Gastrocnemius medialis (tissue), 4 donors: ENCODE results near the gene C10orf53. TPM values are rescaled to one million over a fixed set of nuclear protein-coding genes. Genes with fewer than 3 reads are reported as not detected.

Source experiments
- ATAC-seq, 2 donors: fragments of 150-250 bp; one replicate each; pipeline ENCODE4 v1.9.1; 2016
- DNase-seq, 2 donors: peaks; one replicate each; pipeline ENCODE4 v3.0.0-alpha.2; 2019
- H3K27ac ChIP-seq, 4 donors: fragments of 200-600 bp; sonication (generic); 1 replicate in 1 of 4; 2 replicates in 3 of 4; pipeline ENCODE4 v1.5.1; 2016 to 2018; ENCODE audit warnings: mild to moderate bottlenecking in 2 of 4, moderate library complexity in 1 of 4
- H3K27me3 ChIP-seq, 3 donors: fragments of 200-600 bp; sonication (generic) in 2 of 3; 1 replicate in 1 of 3; 2 replicates in 2 of 3; pipeline versions ENCODE4 v1.5.1 to v1.6.0; 2016 to 2019; ENCODE audit warnings: mild to moderate bottlenecking in 1 of 3, moderate library complexity in 1 of 3
- H3K36me3 ChIP-seq, 2 donors: fragments of 200-600 bp; sonication (generic) in 1 of 2; one replicate each; pipeline ENCODE4 v1.5.1; 2017 to 2018
- H3K4me1 ChIP-seq, 2 donors: fragments of 200-600 bp; sonication (generic) in 1 of 2; one replicate each; pipeline ENCODE4 v1.5.1; 2016 to 2017; ENCODE audit warnings: mild to moderate bottlenecking in 2 of 2
- H3K4me3 ChIP-seq, 4 donors: fragments of 200-600 bp; sonication (generic) in 3 of 4; 1 replicate in 1 of 4; 2 replicates in 3 of 4; pipeline ENCODE4 v1.5.1; 2016 to 2019; ENCODE audit warnings: mild to moderate bottlenecking in 2 of 4
- H3K9me3 ChIP-seq, 3 donors: fragments of 200-600 bp; sonication (generic) in 2 of 3; 1 replicate in 1 of 3; 2 replicates in 2 of 3; pipeline ENCODE4 v1.5.1; 2016 to 2019
- CTCF ChIP-seq, 5 experiments: fragments of 450-650 bp in 3 of 5; fragments of 200-600 bp in 2 of 5; sonication (generic) in 2 of 5; IDR thresholded peaks in 4 of 5; conservative IDR thresholded peaks in 1 of 5; 1 replicate in 4 of 5; 2 replicates in 1 of 5; pipeline ENCODE4 v1.5.1; 2016 to 2019; ENCODE audit warnings: antibody characterized with exemption in 5 of 5, mild to moderate bottlenecking in 3 of 5, moderate library complexity in 3 of 5
- POLR2A ChIP-seq, 2 donors: fragments of 450-650 bp; IDR thresholded peaks; one replicate each; pipeline ENCODE4 v1.6.1; 2017; ENCODE audit warnings: antibody characterized with exemption in 2 of 2, mild to moderate bottlenecking in 2 of 2, moderate library complexity in 2 of 2
- in situ Hi-C, 4 donors: fragments of 200-750 bp; cut with MboI; loops; one replicate each; pipeline versions ENCODE4 v1.15.0 to v1.8.0; 2017; ENCODE audit warnings: low sequenced_read_pairs in 4 of 4
- intact Hi-C: fragments of 100-400 bp; cut with DNase I; formaldehyde crosslinking; loops from one replicate; pipeline ENCODE4 v1.15.1; 2023; ENCODE audit warnings: low total_unique reads
- total RNA-seq, 4 donors: library from RNA; depleted of rRNA; stranded (reverse); fragments of >200 nt; gene quantifications; one replicate each; pipeline versions ENCODE4 v1.1.0 to v1.2.3, GENCODE V29; 2016

Gene C10orf53
- total RNA-seq, 4 donors from 2014 or later = not detected

GRCh38 chr10:49696311-49696710 lies 16.9 kb downstream of the C10orf53 start:
- Histone ChIP-seq H3K9me3 (no peaks in the 10 kb centered on the region), H3K4me1 (no peaks in the 10 kb centered on the region), H3K36me3 (no peaks in the 10 kb centered on the region), H3K27ac (no peak overlapping the region), H3K4me3 (no peak overlapping the region), H3K27me3 (peaks cover 0 to 8% (median 7%) of the 10 kb centered on the region in 3 donors)
- in situ Hi-C loops = no loop called here
- ATAC-seq = no peak
- DNase-seq = no peak
- TF ChIP-seq POLR2A (IDR thresholded peaks at IDR 0.05) (no peak), CTCF (IDR thresholded peaks at IDR 0.05 in 4 of 5, conservative IDR thresholded peaks at IDR 0.05 in 1 of 5) (no peak)
- intact Hi-C loops = no loop called here

DNA sequence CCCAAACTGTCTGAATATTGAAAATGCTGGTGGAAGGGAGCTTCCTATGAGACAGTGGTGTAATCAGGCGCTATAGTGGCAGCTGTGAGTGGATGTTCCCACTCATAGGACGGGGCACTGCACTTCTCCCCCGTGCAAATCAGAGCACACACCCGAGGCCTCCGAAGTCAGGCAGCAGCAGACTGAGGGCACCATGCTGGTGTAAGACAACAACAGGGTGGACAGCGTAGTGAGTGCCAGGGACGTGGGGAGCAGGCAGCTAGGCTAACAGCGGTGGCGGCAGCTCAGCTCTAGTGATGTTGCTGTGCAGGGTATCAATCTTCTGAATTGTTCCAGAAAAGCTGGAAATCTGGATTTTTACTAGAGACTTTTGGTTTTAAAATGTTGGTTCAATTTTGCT lies 19.2 kb downstream of the C10orf53 start:
- DNase-seq (no peak), ATAC-seq (no peak)
- Histone ChIP-seq H3K36me3 (no peaks in the 10 kb centered on the region), H3K27me3 (peaks cover 0 to under 1% (median 0%) of the 10 kb centered on the region in 3 donors), H3K27ac (no peak overlapping the region), H3K4me3 (no peak overlapping the region), H3K9me3 (no peaks in the 10 kb centered on the region), H3K4me1 (no peaks in the 10 kb centered on the region)
- TF ChIP-seq CTCF (IDR thresholded peaks at IDR 0.05 in 4 of 5, conservative IDR thresholded peaks at IDR 0.05 in 1 of 5) = no peak
- TF ChIP-seq POLR2A (IDR thresholded peaks at IDR 0.05) = no peak
- in situ Hi-C loops (no loop called here), intact Hi-C loops (no loop called here)

GRCh38 chr10:49700211-49700610 lies 20.8 kb downstream of the C10orf53 start:
- TF ChIP-seq CTCF (IDR thresholded peaks at IDR 0.05 in 4 of 5, conservative IDR thresholded peaks at IDR 0.05 in 1 of 5) (no peak), POLR2A (IDR thresholded peaks at IDR 0.05) (no peak)
- intact Hi-C loops = no loop called here
- H3K27me3 ChIP-seq = no peaks in the 10 kb centered on the region
- no peaks in the 10 kb centered on the region for H3K9me3 ChIP-seq
- H3K4me1 ChIP-seq = no peaks in the 10 kb centered on the region
- H3K27ac ChIP-seq = no peak overlapping the region
- no peaks in the 10 kb centered on the region for H3K36me3 ChIP-seq
- in situ Hi-C loops = no loop called here
- no peak for ATAC-seq
- H3K4me3 ChIP-seq = no peak overlapping the region
- no peak for DNase-seq

- no peak for DNase-seq
- H3K4me1 ChIP-seq = no peaks in the 10 kb centered on the region
- no peak overlapping the region for H3K4me3 ChIP-seq
- no peak for ATAC-seq
- H3K36me3 ChIP-seq = no peaks in the 10 kb centered on the region
- no peak for TF ChIP-seq CTCF (IDR thresholded peaks at IDR 0.05 in 4 of 5, conservative IDR thresholded peaks at IDR 0.05 in 1 of 5)
- TF ChIP-seq POLR2A (IDR thresholded peaks at IDR 0.05) = no peak
- no peaks in the 10 kb centered on the region for H3K27me3 ChIP-seq
- H3K27ac ChIP-seq = no peak overlapping the region
- intact Hi-C loops = no loop called here
- in situ Hi-C loops = no loop called here
- no peaks in the 10 kb centered on the region for H3K9me3 ChIP-seq
Observed at GRCh38 chr10:49700997-49701396, 21.5 kb downstream of the C10orf53 start.

DNA sequence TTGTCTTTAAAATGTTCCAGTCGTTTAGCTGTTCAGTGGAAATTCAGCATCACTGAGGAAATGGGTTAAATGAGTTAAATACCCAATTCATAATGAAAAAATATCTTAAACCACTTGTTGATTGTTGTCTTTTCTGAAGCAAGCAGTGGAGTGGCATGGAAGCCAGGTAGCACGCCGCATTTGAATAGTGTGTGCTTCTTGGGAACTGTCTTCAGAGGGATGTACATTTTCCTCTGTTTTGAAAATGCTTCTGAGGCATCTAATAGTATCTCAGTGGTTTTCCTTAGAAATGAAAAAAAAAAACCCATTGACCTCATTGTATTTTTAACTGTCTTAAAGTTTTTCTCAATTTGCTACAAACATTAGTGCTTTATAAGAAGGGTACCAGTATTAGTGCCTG lies 28.1 kb downstream of the C10orf53 start:
- intact Hi-C loops (no loop called here), in situ Hi-C loops (no loop called here)
- Histone ChIP-seq H3K27ac (no peak overlapping the region), H3K4me1 (no peaks in the 10 kb centered on the region), H3K36me3 (no peaks in the 10 kb centered on the region), H3K9me3 (no peaks in the 10 kb centered on the region), H3K4me3 (no peak overlapping the region), H3K27me3 (no peaks in the 10 kb centered on the region)
- ATAC-seq = no peak
- TF ChIP-seq POLR2A (IDR thresholded peaks at IDR 0.05) = no peak
- no peak for DNase-seq
